CD14-positive monocyte (primary cell): ENCODE data around the gene FHOD3. TPM values are rescaled to one million over a fixed set of nuclear protein-coding genes. Genes with fewer than 3 reads are reported as not detected.

Experiments
- DNase-seq, 3 donors: peaks; one replicate each; pipeline ENCODE4 v3.0.0-alpha.2; 2011 to 2022
- H2AFZ ChIP-seq: 2 replicates; pipeline ENCODE4 v1.6.0; 2012; ENCODE audit warnings: mild to moderate bottlenecking, low read depth, low read length, inconsistent platforms; ENCODE audit not compliant: insufficient read depth, poor library complexity, severe bottlenecking
- H3K27ac ChIP-seq, 2 donors: 1 replicate in 1 of 2; 2 replicates in 1 of 2; pipeline ENCODE4 v1.5.1; 2012 to 2013; ENCODE audit warnings: low read length in 2 of 2, control low read depth in 1 of 2, inconsistent platforms in 1 of 2, low read depth in 1 of 2, mild to moderate bottlenecking in 1 of 2
- H3K27me3 ChIP-seq, 2 donors: one replicate each; pipeline versions ENCODE4 v1.6.0 to v1.6.1; 2011 to 2013; ENCODE audit warnings: low read length in 2 of 2; ENCODE audit not compliant: control insufficient read depth in 2 of 2, insufficient read depth in 2 of 2
- H3K36me3 ChIP-seq, 2 donors: replicated peaks in 1 of 2; 1 replicate in 1 of 2; 2 replicates in 1 of 2; pipeline versions ENCODE4 v1.5.1 to v1.6.1; 2012 to 2013; ENCODE audit warnings: low read length in 2 of 2, control low read depth in 1 of 2, inconsistent platforms in 1 of 2, mild to moderate bottlenecking in 1 of 2; ENCODE audit not compliant: insufficient read depth in 2 of 2, control insufficient read depth in 1 of 2
- H3K4me1 ChIP-seq, 2 donors: 1 replicate in 1 of 2; 2 replicates in 1 of 2; pipeline versions ENCODE4 v1.5.1 to v1.6.1; 2012 to 2013; ENCODE audit warnings: low read length in 2 of 2, control low read depth in 1 of 2, inconsistent platforms in 1 of 2, mild to moderate bottlenecking in 1 of 2, moderate library complexity in 1 of 2; ENCODE audit not compliant: insufficient read depth in 2 of 2, control insufficient read depth in 1 of 2
- H3K4me2 ChIP-seq: replicated peaks from 2 replicates; pipeline ENCODE3; 2012; ENCODE audit warnings: low read length, moderate library complexity, mild to moderate bottlenecking; ENCODE audit not compliant: poor library complexity, severe bottlenecking; ENCODE audit errors: extremely low read depth
- H3K4me3 ChIP-seq, 3 experiments: fragments of 200-600 bp in 1 of 3; sonication (generic) in 1 of 3; replicated peaks in 1 of 3; 1 replicate in 2 of 3; 2 replicates in 1 of 3; pipeline ENCODE4 v1.5.1; 2011 to 2013; ENCODE audit warnings: low read length in 3 of 3, mild to moderate bottlenecking in 3 of 3, control low read depth in 2 of 3, low read depth in 2 of 3, inconsistent platforms in 1 of 3, moderate library complexity in 1 of 3
- H3K79me2 ChIP-seq: 2 replicates; pipeline ENCODE4 v1.6.0; 2012; ENCODE audit warnings: mild to moderate bottlenecking, control low read depth, inconsistent platforms, low read length, moderate library complexity; ENCODE audit not compliant: insufficient read depth
- H3K9ac ChIP-seq: 2 replicates; pipeline ENCODE4 v1.6.0; 2017; ENCODE audit warnings: low read length, mild to moderate bottlenecking; ENCODE audit not compliant: insufficient read depth, poor library complexity, severe bottlenecking
- H3K9me3 ChIP-seq, 2 donors: replicated peaks in 1 of 2; 1 replicate in 1 of 2; 2 replicates in 1 of 2; pipeline versions ENCODE4 v1.5.1 to v1.6.1; 2012 to 2013; ENCODE audit warnings: low read length in 2 of 2, control low read depth in 1 of 2; ENCODE audit not compliant: control insufficient read depth in 1 of 2, insufficient read depth in 1 of 2
- H4K20me1 ChIP-seq: 2 replicates; pipeline ENCODE4 v1.6.0; 2012; ENCODE audit warnings: mild to moderate bottlenecking, low read length, control low read depth, moderate library complexity; ENCODE audit not compliant: insufficient read depth
- H3K27ac Mint-ChIP-seq, 7 donors: one replicate each; pipeline ENCODE4 v1.8.0; 2020; ENCODE audit warnings: mild to moderate bottlenecking in 7 of 7, mixed read lengths in 7 of 7, moderate library complexity in 6 of 7, inconsistent platforms in 2 of 7
- H3K27me3 Mint-ChIP-seq, 3 donors: one replicate each; pipeline ENCODE4 v1.8.0; 2021 to 2022; ENCODE audit warnings: low read depth in 3 of 3, mild to moderate bottlenecking in 3 of 3, mixed read lengths in 3 of 3, moderate library complexity in 3 of 3, inconsistent platforms in 1 of 3
- H3K36me3 Mint-ChIP-seq, 2 donors: one replicate each; pipeline ENCODE4 v1.8.0; 2020; ENCODE audit warnings: mixed read lengths in 2 of 2, inconsistent platforms in 1 of 2, mild to moderate bottlenecking in 1 of 2
- H3K4me1 Mint-ChIP-seq: one replicate; pipeline ENCODE4 v1.8.0; 2020; ENCODE audit warnings: mild to moderate bottlenecking, mixed read lengths
- H3K4me3 Mint-ChIP-seq, 2 donors: one replicate each; pipeline ENCODE4 v1.8.0; 2020; ENCODE audit warnings: mild to moderate bottlenecking in 2 of 2, mixed read lengths in 2 of 2, moderate library complexity in 1 of 2
- H3K9me3 Mint-ChIP-seq, 7 donors: one replicate each; pipeline ENCODE4 v1.8.0; 2020 to 2022; ENCODE audit warnings: mixed read lengths in 7 of 7, mild to moderate bottlenecking in 6 of 7, moderate library complexity in 6 of 7, inconsistent platforms in 2 of 7
- CTCF ChIP-seq: fragments of 200-600 bp; IDR thresholded peaks from one replicate; pipeline ENCODE4 v1.8.0; 2022; ENCODE audit warnings: antibody characterized with exemption, mild to moderate bottlenecking
- WGBS: methylation state at CpG from one replicate; pipeline ENCODE4 v1.1.5; 2013; ENCODE audit warnings: missing lambda C conversion rate; ENCODE audit not compliant: insufficient coverage; 5-methylcytosine and 5-hydroxymethylcytosine counted together
- intact Hi-C, 2 donors: fragments of 100-400 bp; cut with micrococcal nuclease; formaldehyde crosslinking; loops; one replicate each; pipeline versions ENCODE4 v1.15.0 to v1.15.1; 2023
- polyA plus RNA-seq, 3 donors: library from polyadenylated mRNA; depleted of rRNA in 1 of 3; unstranded in 2 of 3; stranded (reverse) in 1 of 3; fragments of 300-500 nt in 2 of 3; fragments of >200 nt in 1 of 3; fragmentation: Illumina TruSeq in 2 of 3; gene quantifications; 1 replicate in 2 of 3; 2 replicates in 1 of 3; pipeline ENCODE4 v1.2.3, GENCODE V29; 2012 to 2021

FHOD3 gene
- polyA plus RNA-seq, 3 donors, result not detected

- DNase-seq, result no peak
- TF ChIP-seq CTCF, result no peak
- H3K9me3 Mint-ChIP-seq, result peaks cover 0 to 4% (median 0%) of the 10 kb centered on the region in 7 donors
- Histone ChIP-seq H3K27me3 (no peaks in the 10 kb centered on the region), H4K20me1 (no peaks in the 10 kb centered on the region), H2AFZ (no peak overlapping the region), H3K4me3 (no peak overlapping the region), H3K79me2 (no peaks in the 10 kb centered on the region), H3K36me3 (no peaks in the 10 kb centered on the region), H3K4me1 (no peaks in the 10 kb centered on the region), H3K9me3 (no peaks in the 10 kb centered on the region), H3K4me2 (no peak overlapping the region), H3K27ac (no peak overlapping the region), H3K9ac (no peak overlapping the region)
- no peak overlapping the region for H3K4me3 Mint-ChIP-seq
- no peaks in the 10 kb centered on the region for H3K4me1 Mint-ChIP-seq
- no peak overlapping the region for H3K27ac Mint-ChIP-seq
- 100% methylated on average over 3 of the region's 8 CpGs for WGBS
- no peaks in the 10 kb centered on the region for H3K36me3 Mint-ChIP-seq
- intact Hi-C loops, result no loop called here
- H3K27me3 Mint-ChIP-seq, result peaks cover 7 to 20% (median 20%) of the 10 kb centered on the region in 3 donors
These were observed 24.2 kb upstream of the FHOD3 start for GRCh38 chr18:36273347-36273746.

GRCh38 chr18:36274083-36274715 is 23.3 kb upstream of the FHOD3 start:
- no peaks in the 10 kb centered on the region for H3K36me3 ChIP-seq
- no peaks in the 10 kb centered on the region for H3K79me2 ChIP-seq
- H3K27me3 ChIP-seq, result peaks cover 2 to 6% of the 10 kb centered on the region in 2 donors
- H2AFZ ChIP-seq, result no peak overlapping the region
- no peaks in the 10 kb centered on the region for H3K4me1 ChIP-seq
- no peak overlapping the region for H3K4me3 ChIP-seq
- no peak overlapping the region for H3K27ac ChIP-seq
- H3K9ac ChIP-seq, result no peak overlapping the region
- no peak overlapping the region for H3K27ac Mint-ChIP-seq
- no peaks in the 10 kb centered on the region for H3K36me3 Mint-ChIP-seq
- 90% methylated on average over 7 of the region's 8 CpGs for WGBS
- intact Hi-C loops, result no loop called here
- no peaks in the 10 kb centered on the region for H3K4me1 Mint-ChIP-seq
- H4K20me1 ChIP-seq, result no peaks in the 10 kb centered on the region
- H3K4me2 ChIP-seq, result no peak overlapping the region
- no peak for DNase-seq
- TF ChIP-seq CTCF, result no peak
- H3K9me3 Mint-ChIP-seq, result peaks cover 0 to 4% (median 0%) of the 10 kb centered on the region in 7 donors
- H3K4me3 Mint-ChIP-seq, result no peak overlapping the region
- H3K27me3 Mint-ChIP-seq, result peaks cover 10 to 23% (median 20%) of the 10 kb centered on the region in 3 donors
- no peaks in the 10 kb centered on the region for H3K9me3 ChIP-seq
